Ishikawa (cell line): ENCODE measurements around the gene PDE4D.

Experiments used
- CEBPB ChIP-seq: IDR thresholded peaks from 2 replicates; pipeline ENCODE4 v1.6.1; 2012
- CREB1 ChIP-seq: IDR thresholded peaks from 2 replicates; pipeline ENCODE4 v1.6.1; 2012; ENCODE audit warnings: low read depth
- EGR1 ChIP-seq: IDR thresholded peaks from 2 replicates; pipeline ENCODE4 v1.6.1; 2012
- EP300 ChIP-seq: IDR thresholded peaks from 2 replicates; pipeline ENCODE4 v1.6.1; 2012; ENCODE audit warnings: borderline replicate concordance
- NFIC ChIP-seq: IDR thresholded peaks from 2 replicates; pipeline ENCODE4 v1.6.1; 2012
- RAD21 ChIP-seq: IDR thresholded peaks from 2 replicates; pipeline ENCODE4 v1.6.1; 2012; ENCODE audit warnings: low read depth
- REST ChIP-seq: IDR thresholded peaks from 2 replicates; pipeline ENCODE4 v1.6.1; 2012; ENCODE audit warnings: low read depth, mild to moderate bottlenecking
- TAF1 ChIP-seq: IDR thresholded peaks from 2 replicates; pipeline ENCODE4 v1.6.1; 2012; ENCODE audit warnings: low read depth, mild to moderate bottlenecking
- TCF12 ChIP-seq: IDR thresholded peaks from 2 replicates; pipeline ENCODE4 v1.6.1; 2012; ENCODE audit warnings: low read depth
- TEAD4 ChIP-seq: IDR thresholded peaks from 2 replicates; pipeline ENCODE4 v1.6.1; 2012
- YY1 ChIP-seq: IDR thresholded peaks from 2 replicates; pipeline ENCODE4 v1.6.1; 2012; ENCODE audit warnings: low read depth
- TF ChIP-seq, protein P1 (sequence below): IDR thresholded peaks from 2 replicates; pipeline ENCODE4 v1.6.1; 2012
- TF ChIP-seq, protein P2 (sequence below): IDR thresholded peaks from 2 replicates; pipeline ENCODE4 v1.6.1; 2012

The PDE4D gene

GRCh38 chr5:58919833-58920232 is 973.7 kb downstream of the PDE4D start:
- TF ChIP-seq, protein P1, sequence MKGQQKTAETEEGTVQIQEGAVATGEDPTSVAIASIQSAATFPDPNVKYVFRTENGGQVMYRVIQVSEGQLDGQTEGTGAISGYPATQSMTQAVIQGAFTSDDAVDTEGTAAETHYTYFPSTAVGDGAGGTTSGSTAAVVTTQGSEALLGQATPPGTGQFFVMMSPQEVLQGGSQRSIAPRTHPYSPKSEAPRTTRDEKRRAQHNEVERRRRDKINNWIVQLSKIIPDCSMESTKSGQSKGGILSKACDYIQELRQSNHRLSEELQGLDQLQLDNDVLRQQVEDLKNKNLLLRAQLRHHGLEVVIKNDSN: no peak
- no peak for TF ChIP-seq EGR1
- no peak for TF ChIP-seq TEAD4
- TF ChIP-seq TCF12: no peak
- TF ChIP-seq EP300: no peak
- no peak for TF ChIP-seq CEBPB
- TF ChIP-seq, protein P2, sequence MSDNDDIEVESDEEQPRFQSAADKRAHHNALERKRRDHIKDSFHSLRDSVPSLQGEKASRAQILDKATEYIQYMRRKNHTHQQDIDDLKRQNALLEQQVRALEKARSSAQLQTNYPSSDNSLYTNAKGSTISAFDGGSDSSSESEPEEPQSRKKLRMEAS: no peak
- no peak for TF ChIP-seq REST
- no peak for TF ChIP-seq NFIC
- TF ChIP-seq RAD21: no peak
- TF ChIP-seq TAF1: no peak
- no peak for TF ChIP-seq YY1
- no peak for TF ChIP-seq CREB1
